ENCODE measurements around the gene GPRASP3.

Gene GPRASP3

GRCh38 chrX:102765809-102766208 is 45.3 kb downstream of the GPRASP3 start:
- Histone ChIP-seq H3K27ac (no peak overlapping the region), H3K36me3 (no peaks in the 10 kb centered on the region), H3K4me3 (ENCODE audit: low read depth, low read length) (no peak overlapping the region), H3K9me3 (ENCODE audit: severe bottlenecking) (no peaks in the 10 kb centered on the region), H3K27me3 (ENCODE audit: insufficient read depth, low read depth, severe bottlenecking) (no peaks in the 10 kb centered on the region)
- no peak for TF ChIP-seq CTCF (IDR thresholded peaks at IDR 0.05; ENCODE audit: low read depth, low read length)
- DNase-seq: no peak

DNA sequence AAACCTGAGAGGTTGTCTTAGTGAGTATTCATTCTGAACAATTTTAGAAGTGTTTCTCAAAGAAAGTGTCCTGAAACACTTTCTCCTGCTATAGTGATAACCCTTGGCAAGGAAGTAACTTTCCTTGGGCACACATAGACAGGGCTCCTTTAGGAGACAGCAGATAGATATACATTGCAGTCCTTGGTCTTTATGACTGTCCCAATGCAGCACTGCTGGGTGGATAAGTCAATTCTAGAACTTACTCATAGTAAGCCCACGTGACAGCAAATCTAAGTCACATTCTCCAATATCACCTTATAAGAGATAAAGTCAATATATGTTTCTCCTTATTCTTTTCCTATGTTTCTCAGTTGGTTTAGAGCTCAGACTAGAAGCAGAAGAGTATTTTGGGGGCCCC is 46.7 kb downstream of the GPRASP3 start:
- DNase-seq: no peak
- no peaks in the 10 kb centered on the region for H3K9me3 ChIP-seq (ENCODE audit: severe bottlenecking)
- H3K4me3 ChIP-seq (ENCODE audit: low read depth, low read length): no peak overlapping the region
- H3K27ac ChIP-seq: no peak overlapping the region
- H3K36me3 ChIP-seq: no peaks in the 10 kb centered on the region
- H3K27me3 ChIP-seq (ENCODE audit: insufficient read depth, low read depth, severe bottlenecking): no peaks in the 10 kb centered on the region
- no peak for TF ChIP-seq CTCF (IDR thresholded peaks at IDR 0.05; ENCODE audit: low read depth, low read length)

DNA sequence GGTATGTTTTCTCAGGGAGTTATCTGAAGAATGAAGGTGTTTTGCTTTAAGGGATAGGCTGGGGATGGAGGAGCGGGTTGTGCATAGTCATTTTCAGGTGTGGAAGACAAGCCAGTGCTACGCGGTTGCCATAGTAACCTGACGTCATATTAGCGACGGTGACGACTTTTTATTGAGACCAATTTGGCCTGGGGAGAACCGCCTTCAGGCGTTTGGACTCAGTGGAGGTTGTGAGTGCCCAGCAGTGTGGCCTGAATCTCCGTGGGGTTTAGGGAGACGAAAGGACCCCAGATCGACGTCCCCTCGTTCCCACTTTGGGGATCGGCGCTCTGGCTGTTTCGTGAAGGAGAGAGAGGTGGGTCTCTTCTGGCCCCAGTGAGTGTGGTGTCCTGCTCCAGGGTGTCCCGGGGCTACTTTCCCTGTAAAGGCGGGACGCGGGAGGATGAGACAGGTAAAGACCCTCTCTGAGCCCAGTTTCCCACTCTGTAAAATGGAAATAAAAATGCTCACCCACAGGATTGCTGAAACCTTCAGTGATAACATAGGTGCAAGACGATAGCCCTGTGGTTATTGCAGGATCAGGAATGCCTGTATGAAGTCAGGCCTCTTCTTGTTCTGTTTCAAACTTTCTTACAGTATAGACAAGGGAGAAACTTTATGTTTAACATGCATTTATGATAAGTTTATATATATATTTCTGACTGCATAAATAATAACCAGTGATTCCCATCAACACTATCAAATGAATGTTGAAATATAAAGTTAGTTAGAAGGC is 48.6 kb downstream of the GPRASP3 start:
- no peaks in the 10 kb centered on the region for H3K27me3 ChIP-seq (ENCODE audit: insufficient read depth, low read depth, severe bottlenecking)
- DNase-seq: peak; percentile 84
- peak overlapping the region; percentile 63 for H3K27ac ChIP-seq

More for the DNA sequence above, 48.6 kb downstream of the GPRASP3 start:
- TF ChIP-seq CTCF (IDR thresholded peaks at IDR 0.05; ENCODE audit: low read depth, low read length): no peak
- no peaks in the 10 kb centered on the region for H3K9me3 ChIP-seq (ENCODE audit: severe bottlenecking)
- H3K36me3 ChIP-seq: no peaks in the 10 kb centered on the region
- H3K4me3 ChIP-seq (ENCODE audit: low read depth, low read length): peak overlapping the region; percentile 57

Measured in WERI-Rb-1 (cell line).